ENCODE results near the gene PNPLA7.
A peak's percentile ranks its signal among the peaks of the same experiment; 100 is the strongest.
"Not testable (repeated sequence)": the region's sequence is repeated elsewhere in the genome, so short reads cannot be mapped to it uniquely, and the experiment has no call there.

The PNPLA7 gene

DNA sequence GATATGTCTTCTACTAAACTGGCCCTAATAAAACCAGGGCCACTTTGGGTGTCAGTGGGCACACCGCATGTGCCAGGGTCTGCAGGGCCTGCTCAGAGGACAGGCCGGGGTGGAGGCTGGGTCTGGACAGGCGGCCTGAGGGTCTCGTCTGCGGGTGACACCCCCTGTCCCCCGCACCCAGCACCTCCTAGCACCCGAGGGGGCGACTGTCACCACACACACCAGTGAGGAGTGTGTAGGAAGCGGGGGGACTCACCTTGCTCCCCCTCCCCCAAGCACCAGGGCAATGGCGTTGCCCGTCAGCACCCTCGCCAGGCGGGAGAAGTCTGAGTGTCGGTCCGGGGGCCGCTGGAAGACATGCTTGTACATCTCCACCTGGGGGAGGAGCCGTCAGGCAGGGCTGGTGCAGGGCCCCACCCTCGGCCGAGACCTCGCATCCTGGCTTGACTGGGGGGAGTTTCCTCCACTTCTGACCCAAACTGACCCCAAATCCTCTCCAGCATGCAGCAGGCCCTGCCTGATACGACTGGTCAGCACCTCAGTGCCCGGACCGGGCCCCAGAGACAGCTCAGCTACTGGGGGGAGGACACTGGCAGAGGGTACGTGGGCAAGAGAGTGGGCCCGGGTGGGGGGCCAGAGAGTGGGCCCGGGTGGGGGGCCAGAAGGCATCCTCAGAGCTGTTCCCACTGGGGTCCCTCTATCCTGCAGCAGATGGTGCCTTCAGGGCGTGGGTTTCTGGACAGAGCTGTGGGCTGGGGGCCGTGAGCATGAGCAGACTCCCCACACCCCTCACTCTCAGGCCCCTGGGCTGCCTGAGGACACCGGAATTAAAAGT lies 72.2 kb downstream of the PNPLA7 start:
- DNase-seq: no peak

DNA sequence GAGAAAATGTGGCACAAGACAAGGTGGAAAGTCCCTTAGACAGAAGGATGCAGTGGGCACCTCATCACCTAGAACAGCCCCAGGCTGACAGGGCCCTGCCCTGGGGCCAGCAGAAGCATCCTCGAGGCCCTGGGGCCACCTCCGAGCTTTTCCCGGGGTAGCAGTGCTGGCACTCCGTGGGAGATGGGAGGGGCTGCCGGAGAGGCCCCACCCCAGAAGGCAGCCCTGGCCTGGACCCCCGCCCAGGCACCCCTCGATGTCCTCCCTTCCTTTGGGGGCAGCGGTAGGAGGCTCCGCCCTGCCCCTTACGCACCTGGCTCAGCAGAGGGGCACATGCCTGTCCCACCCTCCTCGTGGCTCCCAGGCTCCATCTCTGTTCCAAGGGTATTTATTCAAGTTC lies 73.3 kb downstream of the PNPLA7 start:
- DNase-seq: no peak

DNA sequence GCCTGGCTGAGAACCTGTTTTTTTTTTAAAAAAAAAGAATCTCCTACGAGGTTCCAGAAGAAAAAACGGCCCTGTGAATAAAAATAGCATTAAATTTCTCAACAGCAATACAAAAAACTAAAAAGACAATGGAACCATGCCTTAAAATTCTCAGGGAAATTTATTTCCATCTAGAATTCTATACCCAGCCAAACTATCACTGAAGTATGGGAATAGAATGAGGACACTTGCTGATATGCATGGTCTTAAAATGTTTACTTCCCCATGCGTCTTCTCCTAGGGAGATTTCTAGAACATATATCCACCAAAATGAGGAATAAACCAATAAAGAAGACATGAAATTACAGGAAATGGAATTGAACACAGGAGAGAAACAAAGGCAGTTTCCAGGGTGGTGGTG lies 74.5 kb downstream of the PNPLA7 start:
- DNase-seq: no peak

DNA sequence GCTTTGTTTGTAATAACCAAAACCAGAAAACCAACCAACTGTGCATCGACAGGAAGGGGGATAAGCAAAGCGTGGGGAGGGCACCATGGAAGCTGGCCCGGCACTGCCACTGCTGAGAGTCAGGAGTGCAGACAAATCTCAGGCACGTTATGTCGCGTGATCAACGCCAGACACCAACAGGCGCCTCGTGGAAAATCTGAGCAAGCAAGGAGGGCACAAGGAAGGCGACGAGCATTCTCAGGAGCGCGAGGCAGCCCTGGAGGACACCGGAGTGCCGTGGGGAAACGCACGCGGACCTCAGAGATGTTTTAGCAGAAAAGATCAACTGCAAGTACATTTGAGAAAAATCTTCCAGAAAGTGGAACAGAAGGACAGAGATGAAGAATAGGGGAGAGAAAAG lies 75.9 kb downstream of the PNPLA7 start:
- DNase-seq: no peak

DNA sequence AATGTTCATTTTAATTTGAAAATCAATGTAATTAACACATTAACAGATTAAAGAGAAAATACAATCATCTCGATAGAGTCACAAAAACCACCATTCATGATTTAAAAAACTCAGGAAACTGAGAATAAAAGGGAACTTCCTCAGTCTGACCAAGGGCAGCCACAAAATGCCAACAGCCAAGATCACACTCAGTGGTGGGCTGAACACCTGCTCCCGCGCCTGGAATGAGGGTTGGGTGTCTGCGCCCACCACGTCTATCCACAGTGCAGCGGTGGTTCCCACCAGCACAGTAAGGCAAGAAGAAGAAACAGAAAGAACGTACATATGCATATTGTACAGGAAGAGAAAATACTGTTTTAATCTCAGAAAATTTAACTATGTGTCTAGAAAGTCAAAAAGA lies 79.4 kb downstream of the PNPLA7 start:
- DNase-seq: peak; percentile 67

DNA sequence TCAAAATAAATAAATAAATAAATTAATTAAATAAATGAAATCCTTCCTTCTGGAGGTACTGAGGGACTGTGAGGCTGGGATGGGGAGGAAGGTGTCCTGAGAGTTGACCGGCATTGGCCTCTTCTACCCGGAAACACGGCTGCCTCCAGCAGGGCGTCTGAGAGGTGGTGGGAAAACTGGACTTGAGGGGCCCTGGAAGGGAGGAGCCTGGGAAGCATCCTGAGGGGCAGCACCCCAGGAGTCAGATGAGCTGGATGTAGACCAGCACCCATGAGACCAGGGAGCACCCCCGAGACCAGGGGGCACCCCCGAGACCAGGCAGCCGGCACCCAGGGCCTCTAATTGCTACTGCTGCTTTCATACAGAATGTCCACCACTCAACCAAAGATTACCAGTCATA lies 82.3 kb downstream of the PNPLA7 start:
- no peak for DNase-seq

DNA sequence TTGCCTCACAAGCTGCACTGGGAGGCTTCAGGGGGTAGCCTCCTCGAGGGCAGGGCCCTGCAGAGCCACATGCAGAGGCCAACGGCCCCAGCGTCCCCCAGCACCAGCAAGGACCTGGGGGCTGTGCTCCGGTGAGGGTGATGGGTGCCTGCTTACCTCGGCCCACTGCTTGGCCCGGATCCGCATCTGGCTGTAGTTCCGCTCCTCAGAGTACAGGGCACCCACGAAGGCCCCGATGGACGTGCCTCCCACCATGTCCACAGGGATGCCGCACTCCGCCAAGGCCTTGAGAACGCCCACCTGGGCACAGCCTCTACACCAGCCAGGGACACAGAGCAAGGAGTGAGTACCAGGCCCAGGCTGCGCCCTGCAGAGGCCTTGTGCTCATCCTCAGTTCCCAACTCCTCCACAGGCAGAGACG lies 83.0 kb downstream of the PNPLA7 start:
- DNase-seq: no peak

DNA sequence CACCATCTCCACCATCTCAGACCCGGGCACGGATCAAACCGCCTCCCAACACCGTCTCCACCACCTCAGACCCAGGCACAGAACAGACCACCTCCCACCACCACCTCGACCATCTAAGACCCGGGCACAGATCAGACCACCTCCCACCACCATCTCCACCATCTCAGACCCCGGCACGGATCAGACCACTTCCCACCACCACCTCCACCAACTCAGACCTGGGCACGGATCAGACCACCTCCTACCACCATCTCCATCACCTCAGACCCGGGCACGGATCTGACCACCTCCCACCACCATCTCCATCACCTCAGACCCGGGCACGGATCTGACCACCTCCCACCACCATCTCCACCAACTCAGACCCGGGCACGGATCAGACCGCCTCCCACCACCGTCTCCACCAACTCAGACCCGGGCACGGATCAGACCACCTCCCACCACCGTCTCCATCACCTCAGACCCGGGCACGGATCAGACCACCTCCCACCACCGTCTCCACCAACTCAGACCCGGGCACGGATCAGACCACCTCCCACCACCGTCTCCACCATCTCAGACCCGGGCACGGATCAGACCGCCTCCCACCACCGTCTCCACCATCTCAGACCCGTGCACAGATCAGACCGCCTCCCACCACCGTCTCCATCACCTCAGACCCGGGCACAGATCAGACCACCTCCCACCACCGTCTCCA lies 83.7 kb downstream of the PNPLA7 start:
- DNase-seq: not testable (repeated sequence)

DNA sequence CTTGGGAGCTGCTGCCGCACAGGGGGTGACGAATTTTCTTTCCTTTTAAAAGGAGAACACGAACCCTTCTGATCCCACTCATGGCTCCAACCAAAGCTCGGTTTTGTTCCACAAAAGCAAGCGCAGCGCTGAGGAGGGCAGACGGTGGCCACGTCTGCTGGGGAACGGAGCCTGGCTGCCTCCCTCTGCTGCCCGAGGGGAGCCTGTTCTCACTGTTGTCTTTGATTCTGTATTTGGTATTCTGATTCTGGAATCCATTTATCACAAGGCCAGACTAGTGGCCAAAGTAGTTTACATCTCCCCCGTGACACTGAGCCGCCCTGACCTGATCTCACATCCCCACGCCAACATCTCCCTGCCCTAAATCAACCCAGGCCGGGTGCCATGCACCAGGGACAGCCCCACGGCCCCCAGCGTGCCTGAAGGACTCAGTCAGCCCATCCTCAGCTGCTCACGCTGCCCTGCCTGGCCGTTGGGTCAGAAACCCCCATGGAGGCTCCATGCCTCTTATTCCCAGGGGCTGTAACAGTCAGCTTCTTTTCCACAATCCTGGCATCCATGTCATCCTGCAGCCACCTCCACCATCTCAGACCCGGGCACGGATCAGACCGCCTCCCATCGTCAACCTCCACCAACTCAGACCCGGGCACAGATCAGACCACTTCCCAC lies 84.3 kb downstream of the PNPLA7 start:
- no peak for DNase-seq

DNA sequence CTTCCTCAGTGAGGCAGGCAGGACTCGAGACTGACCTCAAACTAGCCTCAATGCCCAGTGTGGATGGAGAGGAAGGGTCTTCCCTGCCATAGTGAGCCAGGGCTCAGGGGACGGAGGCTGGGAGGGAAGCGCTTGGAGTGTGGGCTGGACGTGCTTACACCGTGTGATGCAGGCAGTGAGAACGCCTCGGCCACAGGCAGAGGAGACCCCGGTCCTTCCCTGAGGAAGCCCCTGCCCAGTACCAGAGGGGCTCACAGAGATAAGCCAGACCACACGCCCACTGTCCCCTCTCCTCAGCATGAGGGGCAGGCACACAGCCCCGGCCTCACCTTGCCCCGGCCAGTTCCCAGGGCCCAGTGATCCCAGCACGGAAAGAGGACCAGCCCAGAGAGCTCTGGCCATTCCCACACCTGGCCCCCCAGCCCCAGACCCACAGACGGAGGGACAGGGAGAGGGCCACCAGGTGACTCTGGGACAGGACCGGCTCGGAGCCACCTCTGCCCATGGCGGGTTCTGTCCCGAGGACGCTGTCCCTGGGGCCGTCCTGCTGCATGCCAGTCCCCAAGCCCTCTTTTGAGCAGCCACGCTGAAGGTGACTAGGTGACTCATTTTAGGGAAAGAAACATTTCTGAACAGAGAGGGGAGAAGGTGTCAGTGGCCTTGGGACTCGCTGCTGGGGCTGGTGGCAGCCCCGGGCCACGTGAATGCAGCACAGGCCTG lies 85.0 kb downstream of the PNPLA7 start:
- no peak for DNase-seq

DNA sequence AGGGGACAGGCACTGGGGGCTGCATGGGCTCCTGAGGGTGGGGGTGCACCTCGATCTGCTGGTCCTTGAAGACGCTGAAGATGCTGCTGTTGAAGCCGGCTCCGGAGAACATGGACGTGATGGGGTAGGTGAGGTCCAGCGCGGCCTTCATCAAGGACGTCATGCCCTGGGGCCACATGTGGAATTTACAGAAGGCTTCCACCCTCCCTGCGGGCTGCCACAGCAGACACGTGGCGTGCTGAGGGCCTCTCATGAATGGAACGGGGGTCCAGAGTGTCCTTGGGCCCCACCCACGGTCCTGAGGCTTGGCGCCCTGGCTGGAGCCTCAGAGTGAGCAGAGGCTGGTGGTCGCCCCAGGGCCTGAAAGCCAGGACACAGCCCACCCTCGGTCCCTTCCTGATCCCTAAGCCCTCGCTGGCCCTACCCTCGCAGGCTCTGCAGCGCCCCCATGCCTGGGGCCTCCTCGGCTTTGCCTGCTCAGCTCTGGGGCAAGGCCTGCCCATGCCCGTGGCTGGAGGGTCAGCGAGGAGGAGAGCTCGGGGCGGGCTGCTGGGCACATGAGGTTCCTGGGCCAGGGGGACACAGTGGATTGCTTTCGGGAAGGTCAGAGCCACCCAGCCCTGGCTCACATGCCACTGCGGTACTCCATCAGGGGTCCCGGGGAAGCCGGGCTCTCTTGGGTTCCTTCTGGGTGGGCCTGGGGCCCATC lies 85.8 kb downstream of the PNPLA7 start:
- no peak for DNase-seq

DNA sequence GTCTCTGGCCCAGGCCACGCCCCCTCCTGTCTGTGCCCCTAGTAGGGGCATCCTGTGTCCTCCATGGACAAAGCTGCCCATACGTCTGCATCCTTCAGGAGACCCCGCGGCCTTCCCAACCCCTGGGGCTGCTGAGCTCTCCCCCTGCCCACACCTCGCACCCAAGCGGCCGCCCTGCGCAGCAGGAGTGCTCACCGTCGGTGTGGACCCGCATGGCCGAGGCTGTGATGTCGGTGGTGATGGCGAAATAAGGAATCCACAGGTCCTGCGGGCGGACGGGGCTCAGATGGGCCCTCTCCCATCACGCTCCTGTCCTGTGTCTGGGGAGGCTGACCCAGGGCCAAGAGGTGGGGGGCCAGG lies 86.3 kb downstream of the PNPLA7 start:
- no peak for DNase-seq

DNA sequence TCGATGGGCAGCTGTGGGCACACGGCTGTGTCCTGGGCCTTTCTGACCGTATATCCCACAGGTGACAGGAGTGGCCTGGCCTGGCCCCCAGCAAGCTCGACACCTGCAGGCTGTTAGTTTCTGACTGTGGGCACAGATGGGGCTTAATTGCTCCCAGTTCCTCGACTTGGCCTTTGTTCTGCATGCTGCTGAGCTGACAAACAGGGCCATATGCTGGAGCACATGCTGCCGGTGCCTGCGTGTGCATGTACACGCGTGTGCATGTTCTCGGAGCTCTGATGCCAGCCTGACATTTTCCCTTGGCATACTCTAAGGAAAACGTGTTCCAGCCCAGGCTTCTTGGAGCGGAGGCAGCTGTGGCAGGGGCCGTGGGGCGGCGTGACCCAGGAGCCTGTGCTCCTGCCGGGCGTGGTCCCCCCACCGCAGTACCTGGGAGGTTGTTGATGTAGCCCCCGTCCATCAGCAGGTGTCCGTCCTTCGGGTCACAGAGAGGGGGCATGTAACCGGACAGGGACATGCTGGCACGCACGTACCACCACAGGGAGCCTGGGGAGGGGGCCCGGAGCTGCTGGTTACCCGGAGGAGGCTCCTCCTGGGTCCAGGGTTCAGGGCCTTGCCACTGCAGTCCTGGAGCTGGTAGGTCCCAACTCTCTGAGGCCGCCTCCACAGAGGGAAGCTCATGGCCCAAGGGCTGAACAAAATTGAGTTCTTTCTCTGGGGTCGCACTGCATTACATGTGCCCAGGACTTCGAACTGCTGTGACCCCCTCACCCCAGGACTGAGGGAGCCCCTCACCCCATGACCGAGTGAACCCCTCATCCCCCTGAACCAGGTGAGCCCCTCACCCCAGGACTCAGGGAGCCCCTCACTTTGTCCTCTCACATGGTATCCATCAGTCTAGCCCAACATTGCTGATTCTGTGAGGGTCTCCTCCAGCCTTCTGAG lies 86.9 kb downstream of the PNPLA7 start:
- no peak for DNase-seq

DNA sequence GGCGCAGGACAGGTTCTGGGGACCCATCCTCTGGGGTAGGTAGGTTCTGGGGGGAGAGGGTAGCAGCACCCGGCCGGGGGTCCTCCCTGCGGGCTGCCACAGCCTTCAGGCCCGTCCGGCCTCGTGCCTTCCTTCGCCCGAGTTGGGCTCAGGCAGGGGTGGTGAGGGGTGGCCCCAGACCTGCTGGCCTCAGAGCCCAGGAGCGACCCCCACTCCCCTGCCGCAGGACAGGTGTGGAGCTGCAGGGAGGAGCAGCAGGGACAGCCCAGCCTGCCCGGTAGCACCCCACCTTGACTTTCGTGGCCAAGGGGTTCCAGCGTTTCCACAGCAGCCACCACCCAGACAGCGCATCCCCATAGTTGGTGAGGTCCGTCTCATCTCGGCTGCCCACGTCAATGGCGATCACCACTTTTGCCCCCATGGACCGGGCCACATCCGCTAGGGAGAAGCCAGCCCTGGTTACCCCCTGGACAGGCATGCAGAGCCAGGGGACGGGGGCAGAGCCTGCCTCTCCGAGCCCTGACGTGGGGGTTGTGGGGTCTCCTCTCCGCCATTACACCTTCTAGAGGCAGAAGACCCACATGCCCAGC lies 87.7 kb downstream of the PNPLA7 start:
- no peak for DNase-seq

DNA sequence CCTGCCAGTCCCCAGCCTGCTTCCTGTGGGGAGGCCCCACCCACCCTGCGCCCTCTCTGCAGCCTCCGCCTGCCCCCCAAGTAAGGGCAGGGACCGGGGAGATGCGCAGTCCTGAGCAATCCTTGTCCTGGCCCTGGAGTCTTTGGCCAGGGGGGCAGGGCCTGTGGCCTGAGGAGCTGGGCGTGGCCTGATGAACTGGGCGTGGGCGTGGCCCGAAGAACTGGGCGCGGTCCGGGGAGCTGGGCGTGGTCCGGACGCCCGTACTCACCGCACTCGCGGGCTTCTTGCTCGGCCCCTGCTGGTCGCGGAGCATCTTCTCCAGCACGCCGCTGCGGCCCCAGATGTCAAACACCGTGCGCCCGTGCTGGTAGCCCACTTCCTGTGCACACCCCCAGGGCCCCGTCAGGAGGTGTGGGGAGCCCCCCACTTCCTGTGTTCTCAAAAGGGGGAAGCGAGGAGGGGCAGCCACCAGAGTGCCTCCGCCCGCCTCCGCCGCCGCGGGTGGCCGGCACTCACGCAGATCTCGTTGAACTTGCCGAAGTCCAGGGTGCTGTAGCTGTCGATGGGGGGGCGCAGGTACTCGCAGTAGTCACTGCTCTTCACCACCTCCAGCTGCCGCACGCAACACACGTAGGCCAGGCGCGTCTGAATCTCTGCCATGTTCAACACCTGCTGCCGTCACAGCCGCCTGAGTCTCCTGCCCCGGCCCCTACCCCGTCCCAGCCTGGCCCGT lies 88.4 kb downstream of the PNPLA7 start:
- DNase-seq: peak; percentile 96

DNA sequence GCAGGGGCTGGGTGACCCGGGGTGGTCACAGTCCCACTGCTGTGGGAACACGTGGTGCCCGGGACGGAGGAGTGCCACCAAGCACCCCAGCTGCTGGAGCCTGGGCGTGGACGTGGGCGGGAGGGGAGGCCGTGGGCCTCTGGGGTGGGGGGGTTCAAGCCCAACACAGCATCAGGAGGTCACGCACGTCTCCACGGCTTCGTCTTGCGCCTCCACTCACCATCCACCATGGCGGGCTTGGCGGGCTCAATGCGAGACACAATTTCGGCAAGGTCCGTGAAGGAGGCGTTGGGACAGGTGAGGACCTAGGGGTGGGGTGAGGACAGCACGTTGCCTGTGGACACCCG lies 88.9 kb downstream of the PNPLA7 start:
- no peak for DNase-seq

DNA sequence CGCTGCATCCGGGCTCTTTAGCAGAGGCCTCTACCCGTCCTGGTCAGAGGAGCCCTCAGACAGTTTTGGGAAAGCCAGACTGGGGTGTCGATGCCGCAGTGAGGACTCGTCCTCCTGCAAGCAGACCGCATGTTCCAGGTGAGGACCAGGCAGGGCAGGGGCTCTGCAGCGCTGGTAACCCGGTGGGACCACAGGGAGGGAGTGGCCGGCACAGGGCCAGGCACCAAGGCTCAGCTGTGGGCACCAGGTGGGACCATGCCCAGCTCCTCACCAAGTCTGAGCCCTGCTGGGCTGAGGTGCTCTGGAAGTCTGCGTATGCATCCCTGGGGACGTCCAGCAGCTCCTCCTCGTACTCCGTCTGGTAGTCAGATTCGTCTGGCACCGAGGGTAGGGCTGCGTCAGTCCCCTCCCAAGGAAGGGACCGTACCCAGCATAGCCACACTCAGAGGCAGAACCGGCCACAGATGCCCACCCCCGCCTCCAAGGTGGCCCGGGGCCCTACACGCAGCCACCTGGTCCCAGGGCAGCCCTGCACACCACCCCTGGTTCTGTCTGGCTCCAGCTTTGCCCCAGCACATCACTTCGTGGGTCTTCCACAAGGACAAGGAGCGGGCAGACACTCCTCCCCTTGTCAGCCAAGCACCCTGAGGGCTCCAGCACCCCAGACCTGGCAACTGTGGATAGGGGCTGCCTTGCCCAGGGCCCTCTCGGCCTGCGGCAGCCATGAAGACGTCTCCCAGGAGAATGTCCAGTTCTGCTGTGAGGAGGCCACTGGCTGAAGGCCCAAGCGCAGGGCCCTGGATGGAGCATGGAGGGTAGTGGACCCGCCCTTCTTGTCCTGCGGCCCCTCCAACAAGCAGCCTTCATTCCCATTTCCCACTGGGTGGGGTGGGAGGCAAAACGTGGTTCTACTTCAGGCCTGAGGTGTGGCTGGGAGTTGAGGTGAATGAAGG lies 89.6 kb downstream of the PNPLA7 start:
- no peak for DNase-seq

DNA sequence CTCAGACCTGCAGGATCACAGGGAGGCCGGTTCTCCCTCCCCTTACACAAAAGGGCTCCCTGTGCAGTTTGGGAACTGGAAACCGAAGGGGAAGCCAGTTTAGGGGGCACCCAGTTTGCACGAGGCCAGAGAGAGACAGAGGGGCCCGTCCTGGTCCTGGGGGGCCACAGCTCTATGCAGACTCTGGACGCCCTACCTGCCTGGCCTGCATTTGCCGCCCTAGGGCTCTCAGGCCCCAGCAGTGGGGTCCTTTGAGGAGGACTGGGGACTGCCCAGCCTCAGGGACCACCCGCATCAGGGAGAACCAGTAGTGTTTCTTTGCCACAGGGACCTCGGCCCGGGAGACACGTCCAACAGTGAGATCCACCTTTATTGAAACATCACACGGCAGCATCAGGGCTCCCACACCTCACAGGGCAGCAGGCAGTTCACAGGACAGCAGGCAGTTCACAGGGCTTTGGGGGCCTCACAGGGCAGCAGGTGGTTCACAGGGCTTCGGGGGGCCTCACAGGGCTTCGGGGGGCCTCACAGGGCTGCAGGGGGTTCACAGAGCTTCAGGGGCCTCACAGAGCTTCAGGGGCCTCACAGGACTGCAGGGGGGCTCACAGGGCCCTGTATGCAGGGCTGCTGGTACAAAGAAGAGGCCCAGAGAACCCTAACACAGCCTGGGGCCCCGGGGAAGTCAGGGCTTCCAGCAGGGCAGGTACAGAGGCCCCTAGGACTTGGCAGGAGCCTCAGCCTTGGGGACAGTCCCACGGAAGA lies 90.4 kb downstream of the PNPLA7 start:
- DNase-seq: no peak
